HG03442 (cell line): ENCODE measurements around the gene POFUT1.
"Not testable (repeated sequence)": the region's sequence is repeated elsewhere in the genome, so short reads cannot be mapped to it uniquely, and the experiment has no call there.

Experiments used
- ATAC-seq: cut with Tn5 transposase; IDR thresholded peaks from one replicate; pipeline ENCODE4 v1.9.1; 2021; ENCODE audit warnings: mild to moderate bottlenecking, moderate library complexity; ENCODE audit not compliant: unreplicated experiment

POFUT1 gene

DNA sequence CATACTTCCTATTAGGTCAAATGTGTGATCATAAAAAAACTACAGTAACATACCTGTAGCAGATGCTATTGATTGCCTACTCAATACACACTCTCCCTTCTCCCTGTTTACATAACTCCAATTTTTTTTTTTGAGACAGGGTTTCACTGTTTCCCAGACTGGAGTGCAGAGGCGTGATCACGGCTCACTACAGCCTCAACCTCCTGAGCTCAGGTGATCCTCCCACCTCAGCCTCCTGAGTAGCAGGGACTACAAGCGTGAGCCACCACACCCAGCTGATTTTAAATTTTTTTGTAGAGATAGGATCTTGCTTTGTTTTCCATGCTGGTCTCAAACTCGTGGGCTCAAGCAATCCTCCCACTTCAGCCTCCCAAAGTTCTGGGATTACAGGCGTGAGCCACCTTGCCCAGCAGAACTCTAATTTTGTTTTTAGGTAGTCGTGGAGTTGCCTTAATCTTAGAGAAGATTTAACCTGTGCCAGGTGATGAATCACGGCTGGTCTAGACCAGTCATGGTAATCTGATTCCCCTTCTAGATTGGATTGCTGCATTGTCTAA, 55.8 kb downstream of the POFUT1 start:
- no peak for ATAC-seq

DNA sequence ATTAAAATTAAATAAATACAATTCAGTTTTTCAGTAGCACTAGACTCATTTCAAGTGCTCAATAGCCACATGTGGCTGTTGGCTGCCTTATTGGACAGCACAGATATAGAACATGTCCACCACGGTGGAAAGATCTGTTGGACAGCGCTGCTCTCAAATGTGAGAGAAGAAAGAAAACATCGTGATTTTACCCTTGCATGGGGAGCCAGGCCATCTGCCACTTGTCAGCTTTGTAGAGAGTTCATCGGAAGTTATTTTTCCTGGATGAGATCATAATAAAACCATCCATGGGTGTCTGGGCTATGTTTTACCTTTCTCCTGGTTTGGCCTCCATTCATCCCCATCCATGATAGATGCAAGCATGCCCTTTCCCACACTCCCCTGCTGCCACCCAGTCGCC, 63.9 kb downstream of the POFUT1 start:
- no peak for ATAC-seq

DNA sequence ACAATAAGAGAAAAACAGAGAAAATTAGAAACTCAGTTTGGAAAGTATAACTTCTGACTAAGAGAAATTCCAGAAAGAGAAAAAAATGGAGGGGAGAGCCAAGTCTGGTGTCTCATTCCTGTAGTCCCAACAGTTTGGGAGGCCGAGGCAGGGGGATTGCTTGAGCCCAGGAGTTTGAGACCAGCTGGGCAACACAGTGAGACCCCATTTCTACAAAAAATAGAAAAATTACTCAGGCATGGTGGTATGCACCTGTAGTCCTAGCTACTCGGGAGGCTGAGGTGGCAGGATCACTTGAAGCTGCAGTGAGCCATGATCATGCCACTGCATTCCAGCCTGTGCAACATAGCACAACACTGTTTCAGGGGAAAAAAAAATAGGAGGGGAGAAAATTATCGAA, 66.7 kb downstream of the POFUT1 start:
- no peak for ATAC-seq

DNA sequence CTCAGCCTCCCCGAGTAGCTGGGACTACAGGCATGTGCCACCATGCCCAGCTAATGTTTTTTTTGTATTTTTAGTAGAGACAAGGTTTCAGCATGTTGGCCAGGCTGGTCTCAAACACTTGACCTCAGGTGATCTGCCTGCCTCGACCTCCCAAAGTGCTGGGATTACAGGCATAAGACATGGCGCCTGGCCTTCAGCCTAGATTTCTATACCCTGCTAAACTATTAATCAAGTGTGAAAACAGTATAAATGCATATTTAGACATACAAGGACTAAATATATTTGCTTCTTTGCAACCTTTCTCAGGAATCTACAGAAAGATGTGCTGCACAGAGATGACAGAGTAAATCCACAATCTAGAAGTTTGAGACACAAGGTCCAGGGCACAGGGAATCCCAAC, 67.5 kb downstream of the POFUT1 start:
- ATAC-seq, result not testable (repeated sequence)

- ATAC-seq, result peak; percentile 77
Measured at GRCh38 chr20:32277361-32278198, 69.9 kb downstream of the POFUT1 start, which contains the start of gene KIF3B. TSS of gene KIF3B (plus strand) at chr20:32277651. CDS start at chr20:32309778, 32,127 bp downstream.

DNA sequence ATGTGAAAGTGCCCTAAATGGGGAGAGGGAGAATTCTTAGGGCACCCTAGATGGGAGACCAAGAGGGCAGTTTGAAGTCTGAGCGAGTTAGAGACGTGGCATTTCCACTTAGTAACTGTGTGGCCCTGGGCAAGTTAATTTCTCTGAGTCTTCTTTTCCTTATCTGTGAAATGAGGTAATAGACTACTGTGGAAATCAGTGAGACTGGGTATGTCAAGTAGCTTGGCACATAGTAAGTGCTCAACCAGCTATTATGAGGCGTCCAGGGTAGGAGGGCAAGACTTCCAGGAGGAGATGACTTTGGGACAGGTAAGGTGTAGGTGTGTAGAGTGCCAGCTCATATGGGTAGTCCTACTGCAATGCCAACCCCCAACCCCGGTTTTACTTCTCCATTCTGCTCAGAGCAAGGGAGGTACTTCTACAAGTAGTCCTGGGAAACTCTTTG, 70.5 kb downstream of the POFUT1 start:
- peak; percentile 47 for ATAC-seq

DNA sequence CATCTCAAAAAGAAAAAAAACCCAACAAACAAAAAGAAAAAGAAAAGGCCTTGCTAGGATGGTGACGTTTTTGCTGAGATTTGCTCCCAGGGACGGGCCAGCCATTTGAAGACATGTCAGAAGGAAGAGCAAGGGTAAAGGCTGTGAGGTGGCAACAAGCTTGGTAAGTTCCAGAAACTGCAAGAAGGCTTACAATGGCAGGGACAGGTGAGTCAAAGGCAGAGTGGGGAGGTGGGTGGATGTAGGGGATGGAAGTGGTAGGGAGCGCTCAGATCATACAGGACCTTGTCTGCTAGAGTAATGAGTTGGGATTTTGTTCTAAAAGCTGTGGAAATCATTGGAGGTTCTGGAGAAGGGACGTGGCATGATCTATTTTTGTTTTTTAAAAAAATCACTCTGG, 74.0 kb downstream of the POFUT1 start:
- no peak for ATAC-seq

DNA sequence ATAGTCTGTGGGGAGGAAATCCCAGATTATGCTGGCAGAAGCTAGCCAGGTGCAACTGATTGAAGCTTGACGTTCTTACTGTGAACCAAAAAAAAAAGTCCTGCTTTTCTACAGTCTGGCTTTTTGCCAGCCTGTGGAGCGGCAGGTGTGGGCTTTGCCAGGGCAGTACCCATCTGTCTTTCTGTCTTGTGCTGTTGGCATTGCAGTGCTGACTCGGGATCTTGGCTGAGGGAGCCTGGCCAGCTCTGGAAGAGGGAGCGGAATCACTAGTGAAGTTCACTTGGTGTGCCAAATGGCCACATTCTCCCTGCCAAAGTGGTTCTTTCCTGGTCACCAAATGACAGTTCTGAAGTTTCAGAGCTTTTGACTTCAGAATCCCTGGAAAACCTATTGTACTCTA, 74.8 kb downstream of the POFUT1 start:
- ATAC-seq, result no peak

DNA sequence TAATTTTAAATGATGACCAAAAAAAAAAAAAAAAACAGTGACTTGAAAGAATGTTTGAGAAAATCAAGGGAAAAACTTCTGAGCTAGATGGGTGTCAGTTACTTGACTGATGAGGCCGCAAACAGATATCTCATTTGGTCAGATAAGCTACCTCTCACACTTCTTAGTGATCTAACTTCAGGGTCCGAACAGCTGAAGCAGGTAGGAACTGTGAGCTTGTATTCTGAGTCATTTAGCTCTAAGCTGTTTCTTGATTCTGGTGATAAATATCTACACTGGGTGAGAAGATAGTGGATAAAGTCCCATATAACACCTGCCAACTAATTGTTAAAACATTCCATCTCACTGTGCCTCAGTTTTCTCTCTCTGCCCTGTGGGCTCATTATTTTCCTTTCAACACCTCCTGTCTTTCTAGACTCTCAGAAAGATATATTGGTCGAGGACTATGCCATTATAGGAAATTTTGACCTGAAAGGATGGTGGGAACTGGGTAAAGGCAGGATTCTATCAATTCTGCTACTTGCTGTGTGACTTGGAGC, 77.5 kb downstream of the POFUT1 start:
- ATAC-seq, result peak; percentile 36

GRCh38 chr20:32285621-32286371, 78.1 kb downstream of the POFUT1 start:
- peak; percentile 63 for ATAC-seq

- no peak for ATAC-seq
Measured at GRCh38 chr20:32287231-32287638, 79.6 kb downstream of the POFUT1 start.
